Measurements from ENCODE around the gene TMEM234. TPM values are rescaled to one million over a fixed set of nuclear protein-coding genes. Genes with fewer than 3 reads are reported as not detected.

The TMEM234 gene
- total RNA-seq, 1 donor from 2014 or later, result 12.2 TPM

DNA sequence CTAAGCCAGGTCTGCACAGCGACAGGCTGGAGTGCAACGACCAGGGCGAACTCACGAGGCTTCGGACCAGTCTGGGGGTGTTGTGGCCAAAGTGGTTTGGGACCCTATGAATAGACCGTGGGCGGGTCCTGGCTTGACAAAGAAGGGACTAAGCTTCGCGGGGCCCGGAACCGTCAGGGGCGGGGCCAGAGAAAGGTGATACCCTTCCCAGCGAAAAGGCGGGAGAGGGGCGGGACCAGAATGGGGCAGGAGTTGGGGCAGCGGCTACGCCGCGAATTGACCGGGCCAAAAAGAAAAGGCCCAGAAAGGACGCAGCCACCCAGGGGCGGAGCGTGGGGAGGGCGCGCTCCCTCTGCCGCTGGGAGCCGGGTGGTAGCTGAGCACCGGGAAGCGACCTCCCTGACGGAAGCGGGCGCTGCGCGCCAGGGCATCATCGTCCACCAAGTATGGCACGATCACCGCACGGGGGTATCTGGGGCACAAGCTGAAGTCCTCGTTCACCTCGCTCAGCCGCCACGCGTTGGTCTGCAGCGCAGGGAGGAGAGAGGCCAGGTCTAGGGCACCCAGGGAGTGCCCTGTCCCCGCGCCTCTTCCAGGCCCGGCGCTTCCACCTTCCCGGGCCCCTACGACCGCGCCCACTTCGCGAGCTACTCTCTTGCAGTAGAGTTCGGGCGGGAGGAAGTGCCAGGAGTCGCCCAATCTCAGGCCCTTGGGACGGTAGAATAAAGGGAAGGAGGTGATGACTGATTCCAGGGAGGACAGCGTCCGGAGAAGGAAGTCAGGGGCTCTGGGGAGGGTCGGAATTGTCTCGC lies 18.2 kb upstream of the TMEM234 start:
- DNase-seq (ENCODE audit: low spot score in 2 of 2) (peak; percentile 61 to 73), FAIRE-seq (no peak)

DNA sequence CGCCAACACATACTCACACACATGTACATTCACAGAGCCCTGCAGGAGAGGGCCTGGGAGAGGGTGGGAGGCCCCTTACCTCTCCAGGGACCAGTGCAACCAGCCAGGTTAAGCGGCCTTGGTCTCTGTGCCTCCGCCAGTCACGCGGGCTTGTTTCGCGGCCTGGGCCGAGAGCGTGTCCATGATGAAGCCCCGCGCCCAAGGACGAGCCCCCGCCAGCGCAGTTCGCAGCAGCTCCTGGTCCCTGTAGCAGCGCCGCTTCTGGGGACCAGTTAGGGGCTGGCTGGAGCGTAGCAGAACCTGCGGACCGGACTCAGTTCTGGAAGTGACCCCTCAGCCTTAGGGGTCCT lies 17.6 kb upstream of the TMEM234 start:
- no peak for DNase-seq (ENCODE audit: low spot score in 2 of 2)
- no peak for FAIRE-seq

DNA sequence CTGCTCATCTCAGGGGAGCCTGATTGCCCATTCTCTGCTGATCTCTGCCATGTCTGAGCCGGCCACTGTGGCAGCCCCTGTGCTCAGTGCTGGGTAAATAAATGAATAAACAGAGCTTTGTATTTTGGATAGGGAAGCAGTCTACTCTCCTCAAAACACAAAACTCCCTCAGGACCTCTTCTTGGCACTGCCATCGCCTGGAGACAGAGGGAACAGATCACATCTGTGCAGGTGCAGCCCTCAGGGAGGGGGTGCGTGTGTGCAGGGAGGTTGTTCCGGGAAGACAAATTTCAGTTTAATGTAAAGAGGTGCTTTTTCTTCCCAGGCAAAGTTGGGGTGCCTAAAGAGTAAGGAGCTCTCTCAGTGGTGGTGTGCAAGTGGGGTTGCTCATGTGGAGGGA lies 17.2 kb upstream of the TMEM234 start:
- DNase-seq (ENCODE audit: low spot score in 2 of 2), result no peak
- FAIRE-seq, result no peak

DNA sequence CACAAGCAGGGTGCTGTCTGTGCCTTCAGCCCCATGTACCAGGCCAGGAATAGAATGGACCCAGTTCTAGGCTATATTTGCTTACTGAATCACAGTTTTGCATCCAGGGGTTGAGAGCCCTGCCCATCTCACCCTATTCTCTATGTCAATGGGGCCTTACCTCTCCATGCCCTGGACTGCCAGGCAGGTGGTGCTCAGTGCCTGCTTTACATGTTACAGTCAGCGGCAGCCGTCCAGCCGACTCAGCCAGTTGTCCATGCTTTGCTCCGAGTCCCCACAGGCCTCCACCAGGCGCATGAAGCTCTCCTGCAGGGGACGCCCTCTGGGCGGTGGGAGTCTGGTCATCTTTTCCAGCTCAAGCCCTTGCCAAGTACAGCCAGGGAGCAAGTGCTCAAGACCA lies 12.6 kb upstream of the TMEM234 start:
- DNase-seq (ENCODE audit: low spot score in 2 of 2), result no peak
- FAIRE-seq, result no peak

DNA sequence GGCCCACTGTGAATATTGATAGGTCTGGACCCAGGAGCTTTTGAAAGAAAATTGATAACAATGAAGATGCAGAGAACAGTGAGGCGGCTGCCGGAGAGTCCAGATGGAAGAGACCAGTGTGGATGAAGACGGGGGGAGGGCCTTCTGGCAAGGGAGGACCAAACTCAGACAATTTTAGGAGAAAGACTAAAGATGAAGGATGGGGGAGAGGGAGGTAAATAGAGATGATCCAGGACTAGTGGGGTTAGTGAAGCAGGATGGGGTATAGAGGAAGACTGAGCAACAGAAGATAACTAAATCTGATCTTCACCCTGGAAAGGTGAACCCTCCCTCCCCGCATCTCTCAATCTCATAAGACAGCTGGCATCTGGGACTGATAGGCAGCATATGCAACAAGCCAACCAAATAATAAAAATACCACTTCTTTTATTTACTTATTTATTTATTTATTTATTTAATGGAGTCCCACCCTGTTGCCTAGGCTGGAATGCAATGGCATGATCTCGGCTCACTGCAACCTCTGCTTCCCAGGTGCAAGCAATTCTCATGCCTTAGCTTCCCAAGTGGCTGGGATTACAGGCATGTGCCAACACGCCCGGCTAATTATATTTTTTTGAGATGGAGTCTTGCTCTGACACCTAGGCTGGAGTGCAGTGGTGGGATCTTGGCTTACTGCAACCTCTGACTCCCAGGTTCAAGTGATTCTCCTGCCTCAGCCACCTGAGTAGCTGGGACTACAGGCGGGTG lies 10.6 kb upstream of the TMEM234 start:
- no peak for FAIRE-seq
- no peak for DNase-seq (ENCODE audit: low spot score in 2 of 2)

DNA sequence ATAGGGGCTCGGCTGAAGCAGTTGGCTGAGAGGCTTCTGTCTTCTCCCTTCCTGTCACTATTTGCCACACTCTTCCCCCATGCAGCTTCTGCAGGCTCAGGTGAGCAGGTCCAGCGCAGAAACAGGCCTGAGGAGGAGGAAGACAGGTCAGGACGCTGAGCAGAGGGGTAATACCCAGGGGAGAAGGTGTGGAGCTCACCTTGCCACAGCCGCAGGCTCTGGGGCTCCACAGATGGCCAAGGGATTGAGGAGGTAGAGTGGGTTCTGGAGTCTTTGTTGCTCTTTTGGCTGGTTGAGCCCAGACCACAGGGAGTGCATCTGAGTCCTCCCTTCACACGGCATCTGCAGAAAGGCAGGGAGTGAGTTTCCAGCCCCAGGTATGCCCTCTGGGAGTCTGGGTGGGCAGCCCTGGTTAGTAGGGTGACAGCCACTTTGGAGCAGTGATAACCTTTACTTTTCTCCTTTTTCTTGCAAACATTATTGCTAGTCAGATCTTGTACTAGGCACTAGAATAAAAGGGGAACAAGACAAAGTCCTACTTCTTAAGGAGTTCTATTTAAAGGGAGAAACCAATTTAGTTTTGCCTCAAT lies 9.8 kb upstream of the TMEM234 start:
- DNase-seq (ENCODE audit: low spot score in 2 of 2), result no peak

DNA sequence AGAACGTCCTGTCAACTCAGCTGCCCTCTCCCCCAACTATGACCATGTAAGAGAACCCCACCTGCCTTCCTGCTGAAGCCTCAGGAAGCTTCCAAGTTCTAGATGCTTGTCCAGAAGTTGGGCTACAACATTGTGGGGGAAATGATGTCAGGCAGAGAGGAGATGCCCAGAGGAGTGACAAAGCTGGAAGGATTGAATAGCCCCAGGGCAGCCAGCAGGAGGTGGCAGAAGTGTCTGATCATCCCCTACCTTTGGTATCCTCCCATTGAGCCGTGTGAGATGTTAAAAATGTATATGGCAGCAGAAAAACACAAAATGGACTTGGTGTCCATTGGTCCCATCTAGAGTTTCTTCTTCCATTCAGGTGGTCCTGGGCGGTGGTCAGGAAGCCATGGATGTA lies 6.6 kb upstream of the TMEM234 start:
- DNase-seq (ENCODE audit: low spot score in 2 of 2) (no peak), FAIRE-seq (no peak)

More for the DNA sequence above, 9.8 kb upstream of the TMEM234 start:
- FAIRE-seq, result no peak

DNA sequence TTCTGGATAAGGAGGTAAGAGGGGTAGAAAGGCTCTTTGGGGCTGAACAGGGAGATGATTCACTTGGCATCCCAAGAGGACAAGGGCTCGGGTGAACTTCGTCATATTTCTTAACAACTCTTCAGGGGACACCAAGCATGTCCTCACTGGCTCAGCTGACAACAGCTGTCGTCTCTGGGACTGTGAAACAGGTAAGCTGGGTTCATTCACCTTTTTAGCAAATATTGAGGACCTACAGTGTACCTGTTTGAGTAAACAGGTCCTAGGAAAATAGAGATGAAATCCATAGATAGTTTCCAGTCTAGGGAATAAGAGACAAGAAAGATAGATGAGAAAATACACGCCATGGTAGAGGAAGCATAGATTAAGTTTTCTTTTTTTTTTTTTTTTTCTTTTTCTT lies 2.1 kb upstream of the TMEM234 start:
- FAIRE-seq (no peak), DNase-seq (ENCODE audit: low spot score in 2 of 2) (no peak)

DNA sequence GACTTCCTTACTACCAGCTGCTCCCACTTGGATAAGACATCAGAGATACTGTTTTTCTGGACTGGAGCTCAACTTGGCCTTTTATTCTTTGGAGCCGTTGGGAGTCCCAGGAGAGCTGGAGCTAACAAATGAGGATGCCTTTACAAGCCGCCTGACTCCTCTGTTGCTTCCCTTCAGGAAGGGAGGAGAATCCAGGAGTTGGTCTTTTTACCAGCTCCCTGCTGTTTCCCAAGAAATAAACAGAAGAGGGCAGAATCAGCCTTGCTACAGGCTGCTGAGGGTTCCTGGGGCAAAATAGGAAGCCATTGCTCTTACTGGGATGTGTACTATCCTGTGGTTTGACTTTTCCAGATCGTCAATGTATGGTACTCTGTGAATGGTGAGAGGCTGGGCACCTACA lies 1.5 kb upstream of the TMEM234 start:
- FAIRE-seq (no peak), DNase-seq (ENCODE audit: low spot score in 2 of 2) (no peak)

DNA sequence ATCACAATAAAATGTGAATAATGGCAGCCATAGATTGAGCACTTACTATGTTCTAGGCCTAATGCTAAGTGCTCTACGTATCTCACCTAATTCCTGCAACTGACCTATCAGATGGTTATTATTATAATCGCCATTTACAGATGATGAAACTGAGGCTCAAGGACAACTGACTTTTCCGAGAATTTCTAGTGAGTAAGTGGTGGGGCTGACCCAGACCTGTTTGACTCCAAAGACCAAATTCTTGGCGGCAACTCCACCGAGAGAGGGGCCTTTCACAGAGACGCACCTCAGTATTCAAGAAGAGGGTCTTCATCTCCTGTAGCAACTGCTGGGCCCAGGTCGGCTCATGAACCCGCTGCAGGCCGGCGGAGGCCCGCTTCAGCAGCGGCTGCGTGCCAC lies 573 bp downstream of the TMEM234 start:
- FAIRE-seq (no peak), DNase-seq (ENCODE audit: low spot score in 2 of 2) (no peak)

DNA sequence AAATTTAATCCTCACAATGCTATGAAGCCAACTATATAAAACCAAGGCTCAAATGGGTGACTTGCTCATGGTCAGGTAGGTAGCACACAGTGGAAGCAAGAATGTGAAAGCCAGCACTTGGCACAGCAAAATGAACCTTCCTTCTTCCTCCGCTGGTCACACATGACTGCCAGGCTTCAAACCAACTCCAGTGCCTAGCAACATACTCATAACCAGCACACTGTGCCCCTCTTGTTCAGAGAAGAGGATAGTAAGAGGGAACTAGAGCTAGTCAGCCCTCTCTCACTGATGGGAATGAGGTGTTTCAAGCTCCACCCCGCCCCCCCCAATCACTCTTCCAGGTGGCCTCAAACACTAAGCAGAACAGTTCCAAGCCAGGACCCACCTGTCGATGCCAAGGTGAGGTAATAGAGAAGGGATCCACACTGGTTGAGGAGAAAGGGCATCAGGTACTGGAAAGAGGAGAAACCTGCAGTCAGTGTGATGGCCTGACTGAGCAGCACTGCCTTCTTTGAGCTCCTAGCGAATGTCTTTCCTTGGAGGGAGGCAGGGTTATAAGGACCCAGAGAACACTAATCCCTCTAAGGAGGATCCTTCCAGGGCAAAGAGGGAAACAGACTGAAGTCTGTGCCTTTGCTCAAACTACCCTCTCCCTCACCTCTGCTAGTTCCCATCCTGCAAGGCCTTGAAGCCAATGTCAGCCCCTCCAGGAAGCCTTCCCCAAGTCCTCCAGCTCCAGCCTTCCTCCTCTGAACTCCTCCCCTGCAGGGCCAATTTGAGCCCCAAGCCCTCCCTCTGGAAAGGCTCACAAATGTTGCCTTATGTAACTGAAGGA lies 1.2 kb downstream of the TMEM234 start:
- FAIRE-seq (no peak), DNase-seq (ENCODE audit: low spot score in 2 of 2) (no peak)

DNA sequence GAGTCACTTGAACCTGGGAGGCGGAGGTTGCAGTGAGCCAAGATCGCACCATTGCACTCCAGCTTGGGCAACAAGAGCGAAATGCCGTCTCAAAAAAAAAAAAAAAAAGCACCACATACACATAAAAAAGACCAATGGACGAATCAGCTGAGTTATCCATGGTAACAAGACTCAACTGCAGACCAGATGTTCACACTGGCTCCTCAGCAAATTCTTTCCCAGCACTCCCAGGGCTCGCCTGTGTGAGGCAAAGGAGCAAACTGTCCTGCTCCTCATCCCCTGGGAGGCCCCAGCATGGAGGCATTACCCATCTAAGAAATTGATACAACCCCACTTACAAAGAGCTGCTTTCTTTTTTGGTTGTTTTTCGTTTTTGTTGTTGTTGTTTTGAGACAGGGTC lies 3.1 kb downstream of the TMEM234 start:
- FAIRE-seq (no peak), DNase-seq (ENCODE audit: low spot score in 2 of 2) (no peak)

DNA sequence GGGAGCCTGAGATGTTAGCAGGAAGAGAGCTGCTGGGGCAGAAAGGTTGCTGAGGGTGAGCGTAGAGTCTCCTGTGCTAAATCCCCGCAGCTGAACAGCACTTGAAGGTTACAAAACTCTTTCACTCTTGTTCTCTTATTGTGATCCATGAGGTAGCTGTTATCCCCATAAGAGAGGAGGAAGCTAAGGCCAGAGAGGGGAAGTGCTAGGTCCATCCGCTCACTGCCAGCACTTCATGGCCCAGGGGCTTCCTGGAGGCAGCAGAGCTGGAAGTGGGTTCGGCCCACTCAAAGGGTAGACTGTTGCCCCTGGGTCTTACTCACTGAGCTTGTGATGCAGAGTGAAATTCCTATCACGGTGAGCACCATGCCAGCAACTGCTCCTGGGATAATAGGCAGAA lies 5.6 kb downstream of the TMEM234 start:
- no peak for DNase-seq (ENCODE audit: low spot score in 2 of 2)
- no peak for FAIRE-seq

DNA sequence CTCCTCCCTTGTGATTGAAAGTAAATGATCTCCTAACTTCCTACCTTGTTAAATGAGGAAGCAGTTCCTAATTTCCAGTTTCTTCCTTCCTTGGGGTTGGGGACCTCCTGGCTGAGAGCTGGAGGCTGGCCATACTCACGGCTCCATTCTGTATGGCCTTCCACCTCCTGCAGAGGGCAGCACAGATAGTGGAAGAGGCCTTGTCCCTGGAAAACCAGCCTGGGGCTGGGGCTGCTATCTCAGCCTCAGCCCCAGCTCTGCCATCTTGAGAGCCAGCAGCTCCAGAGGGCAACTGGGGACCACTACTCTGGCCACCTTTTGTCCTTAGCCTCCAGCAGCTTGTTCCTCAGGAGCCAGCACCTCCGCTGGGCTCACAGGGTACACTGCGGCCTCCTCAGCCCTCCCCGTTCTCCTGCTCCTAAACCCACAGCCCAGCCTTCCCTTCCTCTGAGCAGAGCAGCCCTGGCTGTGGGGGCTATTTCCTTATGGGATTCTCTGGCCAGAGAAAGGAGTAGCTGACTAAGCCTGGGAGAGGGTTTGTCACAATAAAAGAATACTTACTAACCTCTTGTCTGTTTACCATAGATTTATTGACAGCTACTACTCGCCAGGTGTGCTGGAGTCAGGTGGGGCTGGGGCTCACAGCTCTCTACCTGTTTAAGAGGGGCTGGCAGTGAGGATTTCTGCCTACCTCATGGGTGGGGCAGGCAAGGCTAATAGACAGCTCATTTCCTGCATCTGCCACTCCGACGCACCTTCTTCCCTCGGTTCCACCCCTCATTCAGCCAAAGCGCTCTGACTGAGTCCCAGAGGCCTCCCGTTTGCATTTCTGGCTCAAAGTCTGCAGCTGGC lies 6.3 kb downstream of the TMEM234 start:
- FAIRE-seq, result no peak
- peak in 1 of 2 donors; percentile 67 for DNase-seq (ENCODE audit: low spot score in 2 of 2)

DNA sequence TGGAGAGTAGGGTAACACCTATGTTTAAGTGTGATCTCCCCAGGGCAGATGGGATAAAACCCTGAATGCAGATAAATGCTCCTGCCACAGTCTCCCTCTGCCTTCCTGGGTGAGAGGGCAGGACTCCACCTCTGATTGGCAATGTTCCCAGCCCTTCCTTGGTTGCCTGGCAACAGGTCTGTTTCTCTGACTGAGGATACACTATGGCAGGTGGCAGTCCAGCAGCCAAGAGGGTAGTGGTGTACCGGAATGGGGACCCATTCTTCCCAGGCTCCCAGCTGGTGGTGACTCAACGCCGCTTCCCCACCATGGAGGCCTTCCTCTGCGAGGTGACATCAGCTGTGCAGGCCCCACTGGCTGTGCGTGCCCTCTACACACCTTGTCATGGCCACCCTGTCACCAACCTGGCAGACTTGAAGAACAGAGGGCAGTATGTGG lies 13.2 kb downstream of the TMEM234 start, which contains the start of gene DCDC2B:
DCDC2B (plus strand) TSS at position 199 of the 438 bp plus-strand sequence; CDS start at position 204, 5 bp downstream.
- FAIRE-seq, result no peak
- no peak for DNase-seq (ENCODE audit: low spot score in 2 of 2)

DNA sequence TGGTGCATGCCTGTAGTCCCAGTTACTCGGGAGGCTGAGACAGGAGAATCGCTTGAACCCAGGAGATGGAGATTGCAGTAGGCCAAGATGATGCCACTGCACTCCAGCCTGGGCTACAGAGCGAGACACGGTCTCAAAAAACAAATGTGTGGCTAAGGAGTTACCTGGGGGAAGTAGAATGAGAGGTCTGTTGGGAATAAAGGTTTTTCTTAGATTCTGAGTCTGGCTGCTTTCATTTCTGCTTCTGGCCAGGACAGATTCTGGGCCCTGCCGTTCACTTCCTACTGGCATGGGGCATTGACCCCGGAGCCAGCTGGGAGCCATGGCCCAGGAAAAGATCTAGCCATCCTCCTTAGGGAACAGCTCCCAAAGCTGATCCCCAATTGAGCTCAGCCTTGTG lies 13.7 kb downstream of the TMEM234 start:
- FAIRE-seq, result no peak
- no peak for DNase-seq (ENCODE audit: low spot score in 2 of 2)

DNA sequence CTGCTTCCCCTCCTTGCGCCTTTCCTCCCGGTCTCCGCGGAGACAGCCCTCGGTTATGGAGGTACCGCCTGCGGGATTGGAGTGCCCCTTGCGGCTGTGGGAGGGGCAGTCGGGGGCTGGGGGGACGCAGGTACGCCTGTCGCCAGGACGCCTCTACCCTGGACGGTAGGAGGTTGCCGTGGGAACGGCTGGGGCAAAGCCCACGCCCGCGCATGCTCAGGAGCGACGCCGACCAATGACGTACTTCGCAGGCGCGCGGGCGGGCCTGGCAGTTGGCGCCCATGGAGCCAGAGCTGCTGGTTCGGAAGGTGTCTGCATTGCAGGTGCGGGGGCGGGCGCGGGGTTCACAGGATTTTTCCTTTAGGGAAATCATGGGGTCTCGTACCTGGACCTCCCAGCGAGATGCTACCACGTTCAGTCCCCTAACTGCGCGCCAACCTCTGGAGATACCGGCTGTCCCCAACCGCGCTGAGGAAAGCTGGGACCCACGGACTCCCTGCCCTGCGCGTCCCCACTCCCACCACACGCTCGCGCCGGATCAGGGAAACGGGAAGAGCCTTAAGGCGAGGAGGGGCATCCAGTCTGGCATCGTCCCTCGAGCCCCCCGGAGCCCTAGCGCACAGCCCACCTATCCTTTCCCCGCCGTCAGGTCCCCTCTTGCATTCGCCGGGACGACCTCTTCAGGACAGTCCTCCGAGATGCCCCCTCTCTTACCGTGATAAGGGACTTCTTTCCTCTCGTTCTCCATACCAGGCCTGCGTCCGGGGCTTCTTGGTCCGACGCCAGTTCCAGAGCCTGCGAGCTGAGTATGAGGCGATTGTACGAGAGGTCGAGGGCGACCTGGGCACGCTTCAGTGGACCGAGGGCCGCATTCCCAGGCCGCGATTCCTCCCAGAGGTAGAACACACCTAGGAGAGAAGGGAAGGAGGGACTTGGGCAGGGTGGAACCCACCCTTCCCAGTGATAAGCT lies 16.5 kb downstream of the TMEM234 start, which contains the start of gene IQCC:
IQCC (plus strand) TSS at position 271 of the 970 bp plus-strand sequence; CDS start at position 282, 11 bp downstream.
- no peak for FAIRE-seq
- peak; percentile 83 to 95 for DNase-seq (ENCODE audit: low spot score in 2 of 2)

DNA sequence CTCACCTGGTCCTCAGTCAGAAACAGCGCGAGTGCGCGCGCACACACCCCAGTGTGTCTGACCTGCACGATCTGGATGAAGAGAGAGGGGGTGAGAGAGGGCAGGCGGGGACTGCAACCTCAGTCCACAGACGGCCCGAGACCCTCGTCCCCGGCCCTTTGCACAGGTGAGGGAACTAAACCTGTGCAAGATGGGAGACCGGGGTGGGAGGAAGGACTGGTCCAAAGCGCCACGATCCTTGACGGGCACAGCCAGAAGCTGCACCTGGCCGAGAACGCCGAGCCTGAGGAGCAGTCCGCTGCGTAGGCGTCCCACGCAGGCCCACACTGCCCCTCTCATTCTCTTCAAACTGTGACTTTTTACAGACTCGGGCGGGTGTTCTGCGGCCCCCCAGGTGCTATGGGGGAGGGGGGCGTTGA lies 17.2 kb downstream of the TMEM234 start:
- DNase-seq (ENCODE audit: low spot score in 2 of 2) (no peak), FAIRE-seq (no peak)
